ENCODE results near the gene AOAH.

AOAH gene

DNA sequence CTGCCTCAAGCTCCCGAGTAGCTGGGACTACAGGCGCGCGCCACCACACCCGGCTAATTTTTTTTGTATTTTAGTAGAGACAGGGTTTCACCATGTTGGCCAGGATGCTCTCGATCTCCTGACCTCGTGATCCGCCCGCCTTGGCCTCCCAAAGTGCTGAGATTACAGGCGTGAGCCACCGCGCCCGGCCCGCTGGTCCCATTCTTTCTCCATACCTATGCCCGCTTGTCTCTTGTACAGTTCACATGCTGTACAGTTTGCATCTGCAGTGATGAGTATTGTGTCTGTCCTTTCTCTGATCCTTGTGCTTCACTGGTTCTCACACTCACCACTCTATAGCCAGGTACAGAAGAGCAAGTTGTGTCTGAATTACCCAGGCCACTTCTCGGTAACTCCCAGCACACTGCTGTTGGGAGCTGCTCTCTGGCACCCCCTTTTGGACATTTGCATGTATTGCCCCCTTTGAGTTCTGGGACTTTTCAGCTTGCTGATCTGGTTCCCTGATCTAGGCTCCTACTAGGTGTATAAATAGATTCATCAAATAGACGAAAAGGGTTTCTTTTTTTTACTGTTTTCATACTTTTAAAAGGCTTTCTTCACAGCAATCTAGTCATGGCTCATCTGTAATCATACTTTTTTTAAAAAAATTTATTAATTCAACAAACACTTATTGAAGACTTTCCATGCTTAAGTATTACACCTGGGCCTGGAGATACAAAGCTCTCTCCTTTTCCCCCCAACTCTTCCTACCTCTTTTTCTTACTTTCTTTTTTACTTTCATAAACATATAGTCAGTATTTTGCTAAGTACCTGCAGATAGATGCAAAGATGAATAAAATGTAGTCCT, 53.5 kb downstream of the AOAH start:
- Histone ChIP-seq H3K4me3 (no peak overlapping the region), H3K27ac (no peak overlapping the region)
- DNase-seq (ENCODE audit: low spot score), result no peak
- TF ChIP-seq CTCF (IDR thresholded peaks at IDR 0.05), result peak; percentile 59

DNA sequence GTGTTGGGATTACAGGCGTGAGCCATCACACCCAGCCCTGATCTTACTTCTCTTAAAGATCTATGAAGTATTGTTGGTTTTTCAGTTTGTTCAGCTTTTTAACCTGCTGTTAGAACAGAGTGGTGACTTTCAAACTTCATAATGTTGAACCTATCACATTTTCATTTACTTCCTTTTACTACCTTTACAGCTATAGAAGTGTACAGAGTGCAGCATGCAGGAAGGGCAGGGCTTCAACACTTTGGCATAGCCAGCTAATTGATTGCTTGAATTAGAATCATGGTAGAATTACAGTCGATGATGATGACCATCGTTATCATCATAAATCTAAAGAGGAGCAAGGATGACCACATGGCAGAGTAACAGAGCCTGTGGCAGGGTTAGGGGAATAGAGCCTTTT, 55.5 kb downstream of the AOAH start:
- no peak for DNase-seq (ENCODE audit: low spot score)
- Histone ChIP-seq H3K4me3 (no peak overlapping the region), H3K27ac (no peak overlapping the region)
- no peak for TF ChIP-seq CTCF (IDR thresholded peaks at IDR 0.05)

DNA sequence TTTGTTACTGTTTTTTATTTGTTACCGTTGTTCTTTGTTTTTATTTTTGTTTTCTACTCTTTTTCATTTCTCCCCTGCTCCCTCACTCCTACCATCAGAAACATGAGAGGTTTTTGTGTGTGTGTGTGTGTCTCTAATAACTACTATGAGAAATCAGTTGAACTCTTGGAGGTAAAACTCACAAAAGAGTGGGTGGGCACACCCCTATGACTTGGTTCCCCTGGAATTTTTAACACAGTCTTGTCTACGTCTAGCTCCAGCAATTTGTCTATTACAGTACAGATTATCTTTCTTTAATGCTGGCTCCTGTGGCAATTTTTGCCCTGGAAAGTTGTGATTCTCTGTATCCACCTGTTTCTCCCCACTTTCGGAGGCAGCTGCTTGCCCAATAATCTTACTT, 56.2 kb downstream of the AOAH start:
- TF ChIP-seq CTCF (IDR thresholded peaks at IDR 0.05), result no peak
- no peak overlapping the region for H3K27ac ChIP-seq
- H3K4me3 ChIP-seq, result no peak overlapping the region
- no peak for DNase-seq (ENCODE audit: low spot score)

DNA sequence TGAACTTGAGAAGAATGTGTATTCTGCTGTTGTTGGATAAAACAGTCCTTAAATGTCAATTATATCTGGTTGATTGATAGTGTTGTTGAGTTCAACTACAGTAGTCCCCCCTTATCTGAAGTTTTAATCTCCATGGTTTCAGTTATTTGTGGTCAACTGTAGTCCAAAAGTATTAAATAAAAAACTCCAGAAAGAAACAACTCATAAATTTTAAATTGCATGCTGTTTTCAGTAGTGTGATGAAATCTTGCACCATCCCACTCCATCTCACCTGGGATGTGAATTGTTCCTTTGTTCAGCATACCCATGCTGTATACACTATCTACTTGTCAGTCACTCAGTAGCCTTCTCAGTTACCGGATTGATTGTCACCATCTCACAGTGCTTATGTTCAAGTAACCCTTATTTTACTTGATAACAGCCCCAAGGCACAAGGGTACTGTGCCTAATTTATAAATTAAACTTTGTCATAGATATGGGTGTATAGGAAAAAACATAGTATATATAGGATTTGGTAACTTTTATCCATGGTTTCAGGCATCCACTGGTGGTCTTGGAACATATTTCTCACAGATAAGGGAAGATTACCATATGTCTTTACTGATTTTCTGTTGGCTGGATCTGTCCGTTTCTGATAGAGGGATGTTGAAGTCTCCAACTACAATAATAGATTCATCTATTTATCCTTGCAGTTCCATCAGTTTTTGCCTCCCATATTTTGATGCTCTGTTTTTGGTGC, 57.1 kb downstream of the AOAH start:
- DNase-seq (ENCODE audit: low spot score), result no peak
- TF ChIP-seq CTCF (IDR thresholded peaks at IDR 0.05), result no peak
- Histone ChIP-seq H3K27ac (no peak overlapping the region), H3K4me3 (no peak overlapping the region)

GRCh38 chr7:36663481-36663880, 60.8 kb downstream of the AOAH start:
- no peak for DNase-seq (ENCODE audit: low spot score)
- H3K27ac ChIP-seq, result no peak overlapping the region
- TF ChIP-seq CTCF (IDR thresholded peaks at IDR 0.05), result no peak
- no peak overlapping the region for H3K4me3 ChIP-seq

- DNase-seq (ENCODE audit: low spot score), result no peak
- no peak for TF ChIP-seq CTCF (IDR thresholded peaks at IDR 0.05)
These were observed 63.0 kb downstream of the AOAH start for GRCh38 chr7:36661135-36661840.

More at GRCh38 chr7:36661135-36661840, 63.0 kb downstream of the AOAH start:
- H3K27ac ChIP-seq, result no peak overlapping the region
- H3K4me3 ChIP-seq, result no peak overlapping the region

All from coronary artery (tissue), 2 donors.